Right lung (tissue), 5 donors: ENCODE data around the gene SPSB1. TPM values are rescaled to one million over a fixed set of nuclear protein-coding genes. Genes with fewer than 3 reads are reported as not detected.

Experiments
- DNase-seq, 2 donors: peaks; one replicate each; pipeline ENCODE4 v3.0.0-alpha.2; 2013
- polyA plus RNA-seq, 5 donors: library from polyadenylated mRNA; unstranded; fragments of 120-200 nt; gene quantifications; one replicate each; pipeline versions ENCODE4 v1.2.1 to v1.2.3, GENCODE V29; 2013; ENCODE audit warnings: inconsistent platforms in 1 of 5, low replicate concordance in 1 of 5; ENCODE audit not compliant: insufficient read length in 5 of 5, insufficient read depth in 1 of 5

SPSB1 gene
- polyA plus RNA-seq, 5 donors = 6.3 to 8.8 (median 7.9) TPM

DNA sequence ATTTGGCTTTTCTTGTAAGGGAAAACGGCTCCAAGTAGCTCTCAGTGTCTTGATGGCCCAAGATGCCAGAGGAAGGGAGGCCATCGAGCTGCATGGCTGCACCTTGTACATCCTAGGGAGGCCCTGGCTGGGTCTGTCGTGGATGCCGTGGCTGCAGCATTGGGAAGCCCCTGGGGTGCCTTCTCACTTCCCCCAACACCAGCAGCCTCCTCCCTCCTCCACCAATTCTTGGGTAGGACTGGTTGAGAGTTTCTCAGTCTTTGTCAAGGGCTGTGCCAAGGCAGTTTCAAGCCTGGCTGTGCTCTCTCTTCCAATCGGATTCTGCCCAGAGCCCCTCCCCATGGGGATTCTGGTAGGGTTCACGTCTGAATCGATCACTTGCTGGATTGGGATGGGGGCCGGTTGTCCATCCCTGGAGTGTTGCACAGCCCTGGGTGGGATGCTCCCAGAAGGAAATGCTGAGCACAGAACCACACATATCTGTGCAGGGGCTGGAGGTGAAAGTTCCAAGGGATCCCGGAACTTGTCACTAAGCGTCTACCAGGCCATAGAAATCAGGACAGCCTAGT, 14.0 kb upstream of the SPSB1 start:
- no peak for DNase-seq

GRCh38 chr1:9279172-9279840, 13.4 kb upstream of the SPSB1 start:
- DNase-seq = no peak

DNA sequence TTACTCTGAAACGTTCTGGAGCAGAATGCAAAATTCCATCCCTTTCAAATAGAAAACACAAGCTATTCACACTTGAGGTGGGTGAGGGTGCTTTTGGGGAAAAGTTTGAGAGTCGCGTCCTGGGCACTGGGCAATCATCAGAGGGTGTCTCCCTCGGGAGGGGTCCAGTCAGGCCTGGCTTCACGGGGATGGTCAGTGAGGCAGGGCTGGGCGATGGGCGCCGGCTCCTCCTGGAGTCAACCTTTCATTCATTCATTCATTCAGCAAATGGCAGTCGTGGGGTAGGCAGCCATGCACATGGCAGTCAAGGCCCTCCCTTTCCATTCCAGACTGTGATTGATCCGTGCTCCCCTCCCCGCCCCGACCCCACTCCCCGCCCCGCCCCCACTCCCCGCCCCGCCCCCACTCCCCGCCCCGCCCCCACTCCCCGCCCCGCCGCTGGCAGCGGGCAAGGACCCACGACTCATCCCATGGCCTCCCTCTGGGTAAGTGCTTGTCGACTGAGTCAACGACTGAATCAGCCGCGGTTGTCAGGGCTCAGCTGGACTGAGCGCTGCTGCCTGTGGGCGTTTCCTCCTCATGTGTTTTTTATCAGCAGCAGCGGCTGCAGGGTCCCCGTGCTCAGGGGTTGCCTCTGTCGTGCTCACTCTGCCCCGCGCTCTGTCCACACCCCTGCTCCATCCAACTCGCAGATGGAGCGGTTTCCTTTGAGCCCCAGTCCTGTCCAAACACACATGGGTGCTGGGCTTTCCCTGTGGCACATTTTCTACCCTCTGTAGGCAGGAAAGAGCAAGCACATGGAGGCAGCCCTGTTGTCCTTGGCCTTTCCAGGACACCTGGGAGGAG, 12.5 kb upstream of the SPSB1 start:
- DNase-seq = no peak

DNA sequence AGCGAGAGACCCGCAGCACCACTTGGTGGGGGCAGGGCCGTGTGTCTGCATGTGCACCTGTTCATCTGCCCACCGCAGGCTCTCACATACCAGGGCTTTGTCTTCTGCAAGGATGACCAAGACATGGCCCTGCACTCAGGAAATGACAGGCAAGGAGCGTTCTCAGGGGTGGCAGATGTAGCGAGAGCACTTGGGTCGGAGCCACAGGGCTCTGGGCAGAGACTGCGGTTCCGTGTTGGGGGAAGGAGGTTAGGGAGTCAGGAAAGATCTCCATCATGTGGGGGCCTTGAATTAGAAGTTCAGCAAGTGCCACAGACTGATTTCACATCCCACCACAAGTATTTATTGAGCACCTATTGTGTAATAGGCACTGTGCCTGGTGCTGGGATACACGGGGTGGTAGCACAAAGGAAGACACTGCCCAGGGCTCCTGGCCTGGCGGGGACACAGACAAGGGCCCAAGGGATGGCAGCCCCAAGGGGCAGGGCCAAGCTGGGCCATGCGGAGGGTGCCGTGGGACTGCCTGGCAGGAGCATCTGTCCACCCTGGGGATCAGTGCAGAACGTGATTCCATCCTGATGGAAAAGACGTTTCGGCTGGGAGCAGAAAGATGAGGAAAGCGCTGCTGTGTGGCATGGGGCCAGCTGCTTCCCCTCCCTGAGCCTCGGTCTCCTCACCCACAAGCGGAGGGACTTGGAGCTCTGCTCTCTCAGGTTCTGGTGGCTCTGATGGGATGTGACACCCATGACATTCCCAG, 11.4 kb upstream of the SPSB1 start:
- no peak for DNase-seq

- no peak for DNase-seq
Observed at GRCh38 chr1:9281908-9282695, 10.6 kb upstream of the SPSB1 start.

- no peak for DNase-seq
Observed at GRCh38 chr1:9282696-9282955, 10.1 kb upstream of the SPSB1 start.

DNA sequence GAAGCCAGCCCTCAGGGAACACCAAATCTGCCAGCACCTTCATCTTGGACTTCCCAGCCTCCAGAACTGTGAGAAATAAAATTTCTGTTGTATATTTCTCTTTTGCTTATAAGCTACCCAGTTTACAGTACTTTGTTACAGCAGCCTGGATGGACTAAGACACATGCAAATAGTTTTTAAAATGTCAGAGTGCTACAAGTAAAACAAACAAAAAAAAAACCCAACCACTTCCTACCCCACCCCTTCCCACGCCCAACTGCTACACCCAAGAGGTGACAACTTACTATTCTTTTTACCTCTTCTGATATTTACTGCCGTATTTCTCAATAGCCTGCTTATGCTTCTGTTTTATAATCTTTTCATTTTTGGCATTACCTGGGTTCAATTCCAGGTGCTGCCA, 8.6 kb upstream of the SPSB1 start:
- no peak for DNase-seq

DNA sequence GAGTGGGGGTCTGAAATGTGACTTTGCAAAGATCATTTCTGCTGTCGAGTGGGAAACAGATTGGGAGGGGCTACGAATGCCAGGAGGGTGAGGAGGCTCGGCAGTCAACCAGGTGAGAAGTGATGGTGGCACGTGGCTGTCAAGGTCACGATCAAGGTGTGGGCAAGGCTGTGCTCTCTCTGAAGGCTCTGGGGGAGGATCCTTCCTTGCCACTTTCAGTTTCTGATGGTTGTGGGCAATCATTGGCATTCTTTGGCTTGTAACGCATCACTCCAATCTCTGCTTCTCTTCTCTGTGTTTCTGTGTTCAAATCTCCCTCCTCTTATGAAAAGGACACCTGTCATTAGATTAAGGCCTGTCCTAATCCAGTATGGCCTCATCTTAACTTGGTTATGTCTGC, 6.1 kb upstream of the SPSB1 start:
- DNase-seq = no peak

GRCh38 chr1:9289090-9289534, 3.6 kb upstream of the SPSB1 start:
- DNase-seq = peak in 1 of 2 donors; percentile 27

- DNase-seq = peak in 1 of 2 donors; percentile 68
Observed at GRCh38 chr1:9289711-9290485, 2.8 kb upstream of the SPSB1 start.

- peak; percentile 71 to 77 for DNase-seq
Observed at GRCh38 chr1:9291914-9292360, 757 bp upstream of the SPSB1 start.

- DNase-seq = no peak
Observed at GRCh38 chr1:9293241-9293532, 493 bp downstream of the SPSB1 start.

DNA sequence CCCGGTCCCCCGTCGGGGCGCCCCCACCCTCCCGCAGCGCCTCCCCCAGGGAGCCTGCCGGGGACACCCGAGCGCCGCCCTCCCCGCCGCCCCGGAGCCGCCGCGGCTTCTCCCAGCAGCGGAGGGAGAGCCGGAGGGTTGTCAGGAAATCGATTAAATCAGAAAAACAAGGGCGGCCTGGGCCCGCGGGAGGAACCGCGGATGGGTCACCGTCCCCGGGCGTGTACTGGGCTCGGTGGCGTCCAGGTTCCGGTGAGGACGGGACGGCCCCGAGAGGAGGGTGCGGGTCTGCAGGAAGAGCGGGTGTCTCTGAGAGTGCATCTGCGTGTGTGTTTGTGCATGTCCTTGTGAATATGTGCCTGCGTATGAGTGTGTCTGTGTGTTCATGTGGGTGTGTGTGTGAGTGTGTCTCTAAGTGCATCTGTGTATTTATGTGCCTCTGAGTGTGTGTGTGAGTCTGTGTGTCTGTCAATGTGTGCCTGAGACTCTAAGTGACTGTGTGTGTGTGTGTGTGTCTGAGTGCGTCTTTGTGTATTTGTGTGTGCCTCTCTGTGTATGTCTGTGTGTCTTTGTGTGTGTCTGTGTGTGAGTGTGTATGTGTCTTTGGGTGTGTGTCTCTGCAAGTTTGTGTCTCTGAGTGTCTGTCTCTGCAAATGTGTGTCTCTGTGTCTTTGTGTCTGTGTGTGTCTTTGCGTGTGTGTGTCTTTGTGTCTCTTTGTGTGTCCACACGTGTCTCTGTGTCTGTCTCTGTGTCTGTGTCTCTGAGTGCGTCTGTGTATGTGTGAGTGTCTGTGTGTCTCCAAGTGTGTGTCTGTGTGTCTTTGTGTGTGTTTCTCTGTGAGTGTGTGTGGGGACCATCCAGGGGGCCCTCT, 1.1 kb downstream of the SPSB1 start:
- peak in 1 of 2 donors; percentile 24 for DNase-seq

DNA sequence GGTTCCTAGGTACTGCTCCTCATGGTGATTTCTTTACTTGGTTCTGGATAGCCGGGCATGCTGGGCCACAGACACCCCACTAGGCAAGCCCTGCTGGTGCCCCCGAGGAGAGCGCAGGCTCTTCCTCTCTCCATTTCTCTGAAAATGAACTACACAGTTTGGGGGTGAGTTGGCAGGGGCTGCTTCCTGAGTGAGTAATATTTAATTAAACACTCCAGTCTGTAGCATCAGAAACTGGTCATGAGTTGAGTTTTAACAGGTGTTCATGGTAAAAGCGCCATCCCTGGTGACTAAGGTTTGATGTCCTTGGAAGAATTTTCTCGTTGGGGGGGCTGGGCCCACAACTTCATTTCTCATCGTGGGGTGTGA, 1.7 kb downstream of the SPSB1 start:
- no peak for DNase-seq

DNA sequence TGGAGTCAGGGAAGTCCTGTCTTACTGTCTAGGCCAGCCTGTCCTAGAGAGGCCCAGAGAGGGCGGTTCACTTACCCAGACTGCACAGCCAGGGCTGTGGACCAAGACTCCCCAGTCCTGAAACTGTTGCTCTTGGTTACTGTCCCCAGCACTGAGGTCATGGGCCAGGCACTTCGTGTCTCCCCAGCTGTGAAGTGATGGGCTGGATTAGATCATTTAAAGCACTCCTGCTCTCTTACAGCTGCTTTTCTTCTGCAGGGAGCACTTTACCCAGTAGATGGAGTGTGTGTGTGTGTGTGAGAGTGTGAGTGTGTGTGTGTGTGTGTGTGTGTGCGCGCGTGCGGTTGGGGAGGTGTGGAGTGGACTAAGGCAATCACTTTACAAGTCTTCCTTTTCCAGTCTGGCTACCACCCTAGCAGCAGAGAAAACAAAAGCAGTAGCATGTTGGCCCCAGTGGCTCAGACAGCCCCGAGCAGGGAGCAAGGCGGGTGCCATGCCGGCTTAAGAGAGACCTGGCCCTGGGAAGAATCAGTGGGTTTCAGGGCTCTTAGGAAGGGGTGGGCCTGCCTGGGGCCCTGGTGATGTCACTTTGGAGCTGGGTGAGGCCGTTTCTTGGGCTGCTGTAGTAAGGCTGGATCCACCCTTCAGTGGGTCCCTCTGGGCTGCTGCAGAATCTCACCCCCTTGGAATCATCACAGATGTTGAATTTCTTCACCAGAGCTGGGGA, 2.4 kb downstream of the SPSB1 start:
- DNase-seq = peak in 1 of 2 donors; percentile 27

GRCh38 chr1:9295884-9296283, 3.2 kb downstream of the SPSB1 start:
- no peak for DNase-seq

DNA sequence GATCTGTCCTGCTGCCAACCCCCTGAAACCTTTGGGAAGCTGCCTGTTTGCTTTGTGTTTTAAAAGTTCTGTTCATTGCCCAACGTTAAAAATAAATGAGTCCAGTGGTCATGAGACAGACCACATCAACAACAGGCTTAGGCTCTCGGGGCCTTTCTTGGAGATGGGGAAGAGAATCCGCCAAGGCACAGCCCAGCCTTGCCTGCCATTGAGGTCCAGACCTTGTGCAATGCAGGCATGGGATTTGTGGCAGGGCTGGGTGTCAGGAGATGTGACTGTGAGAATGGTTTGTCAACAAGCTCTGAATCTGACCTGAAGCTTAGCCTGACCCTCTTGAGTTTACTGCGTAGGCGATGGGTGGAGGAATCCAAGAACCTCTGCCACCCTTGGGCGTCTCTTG, 4.2 kb downstream of the SPSB1 start:
- DNase-seq = no peak

DNA sequence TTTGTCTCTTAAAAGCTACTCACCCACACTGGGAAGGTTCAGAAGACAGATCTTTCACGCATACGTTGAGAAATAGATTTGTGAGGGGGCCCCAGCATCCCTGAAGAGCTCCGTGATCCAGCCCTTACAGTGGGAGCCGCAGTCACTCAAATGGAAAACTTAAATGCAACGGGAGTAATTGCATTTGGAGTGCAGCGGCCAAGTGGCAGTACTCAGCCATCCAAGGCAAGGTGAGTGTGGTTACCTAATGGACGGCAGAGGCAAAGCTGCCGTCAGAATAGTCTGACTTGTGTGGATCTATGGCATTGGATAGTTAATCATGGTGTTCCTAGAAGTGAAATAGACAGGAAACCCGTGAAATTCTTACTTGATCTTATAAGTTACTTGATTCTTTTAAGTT, 5.1 kb downstream of the SPSB1 start:
- no peak for DNase-seq

DNA sequence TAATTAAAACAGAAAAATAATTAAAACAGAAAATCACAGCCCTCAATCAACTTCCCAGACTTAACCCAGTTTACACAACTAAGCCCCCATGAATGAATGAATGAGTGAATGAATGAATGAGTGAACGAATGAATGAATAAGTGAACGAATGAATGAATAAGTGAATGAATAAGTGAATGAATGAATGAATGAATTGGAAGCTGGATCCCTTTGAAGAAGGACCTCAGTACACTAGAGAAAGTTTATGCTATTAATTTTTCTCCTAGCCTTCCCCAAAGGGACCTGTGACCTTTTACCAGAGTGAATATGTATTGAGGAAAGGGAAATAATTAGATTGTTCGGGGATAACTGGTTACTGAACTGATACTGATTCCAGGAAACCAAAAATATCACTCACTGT, 5.6 kb downstream of the SPSB1 start:
- no peak for DNase-seq
